Kidney (tissue), 14 donors: ENCODE data around the gene TTLL5. TPM values are rescaled to one million over a fixed set of nuclear protein-coding genes. Genes with fewer than 3 reads are reported as not detected.
"Not testable (repeated sequence)": the region's sequence is repeated elsewhere in the genome, so short reads cannot be mapped to it uniquely, and the experiment has no call there.

Source experiments
- DNase-seq, 5 donors: peaks; one replicate each; pipeline ENCODE4 v3.0.0-alpha.2; 2013 to 2020
- FAIRE-seq: peaks from 2 replicates; lab custom pipeline; 2012; peaks lifted over from hg19 to GRCh38; lab: Jason Lieb, UNC
- H3K27ac ChIP-seq, 2 donors: one replicate each; pipeline ENCODE4 v1.7.0; 2013; ENCODE audit warnings: low read depth in 2 of 2, low read length in 2 of 2, inconsistent platforms in 1 of 2
- H3K27me3 ChIP-seq: one replicate; pipeline ENCODE4 v1.7.1; 2013; ENCODE audit warnings: low read length, inconsistent platforms; ENCODE audit not compliant: control insufficient read depth, insufficient read depth
- H3K36me3 ChIP-seq, 3 donors: one replicate each; pipeline versions ENCODE4 v1.7.0 to v1.7.1; 2013; ENCODE audit warnings: low read length in 3 of 3, control low read depth in 1 of 3, inconsistent platforms in 1 of 3; ENCODE audit not compliant: insufficient read depth in 3 of 3, control insufficient read depth in 2 of 3
- H3K4me1 ChIP-seq, 3 donors: one replicate each; pipeline versions ENCODE4 v1.7.0 to v1.7.1; 2013; ENCODE audit warnings: low read length in 3 of 3, inconsistent platforms in 1 of 3, low read depth in 1 of 3; ENCODE audit not compliant: control insufficient read depth in 2 of 3, insufficient read depth in 2 of 3
- H3K4me3 ChIP-seq, 3 donors: one replicate each; pipeline versions ENCODE4 v1.7.0 to v1.8.1; 2013; ENCODE audit warnings: low read length in 3 of 3, control low read depth in 1 of 3, inconsistent platforms in 1 of 3
- H3K9ac ChIP-seq, 3 donors: one replicate each; pipeline versions ENCODE4 v1.7.0 to v1.7.1; 2013; ENCODE audit warnings: low read length in 3 of 3, control low read depth in 1 of 3, inconsistent platforms in 1 of 3
- H3K9me3 ChIP-seq, 3 donors: one replicate each; pipeline versions ENCODE4 v1.7.0 to v1.7.1; 2013; ENCODE audit warnings: low read length in 3 of 3, control low read depth in 1 of 3, inconsistent platforms in 1 of 3; ENCODE audit not compliant: control insufficient read depth in 2 of 3, insufficient read depth in 1 of 3
- intact Hi-C: fragments of 100-400 bp; cut with DNase I; formaldehyde crosslinking; loops from one replicate; pipeline ENCODE4 v1.11.1; 2022
- polyA plus RNA-seq: library from polyadenylated mRNA; stranded (reverse); fragments of 350-450 nt; fragmentation: Illumina TruSeq; extraction: RNeasy Lipid Tissue Mini Kit (QIAGEN cat#74804); gene quantifications from one replicate; pipeline ENCODE4 v1.2.3, GENCODE V29; 2014; ENCODE audit warnings: low read depth, low replicate concordance; ENCODE audit not compliant: insufficient read depth
- total RNA-seq: library from RNA; stranded (reverse); fragmentation: NEBNext Ultra II Directional; extraction: Animal tissue kit (Norgen Biotek cat#: 25700); gene quantifications from one replicate; pipeline ENCODE4 v1.2.1, GENCODE V29; 2021
- TF ChIP-seq, protein P1 (sequence below): IDR thresholded peaks from 3 replicates; pipeline ENCODE4 v1.5.1; 2012; ENCODE audit warnings: mild to moderate bottlenecking, moderate library complexity, borderline replicate concordance; ENCODE audit not compliant: insufficient read depth; ENCODE audit errors: extremely low read depth
- donor health status: control.
- donor health status: control.
- donor health status: control.
- donor health status: control.
- donor health status: control.
- donor health status: DM: yes; HTN: yes; CAD: no.
- donor health status: Normal renal cell carcinoma (clear cell type).

Gene TTLL5
- total and polyA plus RNA-seq, 2 donors from 2014 or later = 16.8 to 37.2 TPM

DNA sequence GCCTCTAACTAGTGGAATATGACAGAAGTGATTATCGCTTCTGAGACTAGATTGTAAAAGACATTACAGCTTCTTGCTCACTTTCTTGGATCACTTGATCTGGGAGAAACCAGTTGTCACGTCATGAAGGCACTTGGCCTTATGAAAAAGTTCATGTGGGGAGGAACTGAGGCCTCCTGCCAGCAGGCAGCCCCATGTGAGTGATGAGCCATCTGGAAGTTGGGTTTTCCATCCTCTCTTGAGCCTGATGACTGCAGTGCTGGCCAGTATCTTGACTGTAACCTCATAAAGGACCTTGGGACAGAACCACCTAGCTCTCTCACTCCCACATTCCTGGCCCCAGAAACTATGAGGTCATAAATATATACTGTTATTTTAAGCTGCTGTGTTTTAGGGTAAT is 28.0 kb downstream of the TTLL5 start:
- TF ChIP-seq, protein P1, sequence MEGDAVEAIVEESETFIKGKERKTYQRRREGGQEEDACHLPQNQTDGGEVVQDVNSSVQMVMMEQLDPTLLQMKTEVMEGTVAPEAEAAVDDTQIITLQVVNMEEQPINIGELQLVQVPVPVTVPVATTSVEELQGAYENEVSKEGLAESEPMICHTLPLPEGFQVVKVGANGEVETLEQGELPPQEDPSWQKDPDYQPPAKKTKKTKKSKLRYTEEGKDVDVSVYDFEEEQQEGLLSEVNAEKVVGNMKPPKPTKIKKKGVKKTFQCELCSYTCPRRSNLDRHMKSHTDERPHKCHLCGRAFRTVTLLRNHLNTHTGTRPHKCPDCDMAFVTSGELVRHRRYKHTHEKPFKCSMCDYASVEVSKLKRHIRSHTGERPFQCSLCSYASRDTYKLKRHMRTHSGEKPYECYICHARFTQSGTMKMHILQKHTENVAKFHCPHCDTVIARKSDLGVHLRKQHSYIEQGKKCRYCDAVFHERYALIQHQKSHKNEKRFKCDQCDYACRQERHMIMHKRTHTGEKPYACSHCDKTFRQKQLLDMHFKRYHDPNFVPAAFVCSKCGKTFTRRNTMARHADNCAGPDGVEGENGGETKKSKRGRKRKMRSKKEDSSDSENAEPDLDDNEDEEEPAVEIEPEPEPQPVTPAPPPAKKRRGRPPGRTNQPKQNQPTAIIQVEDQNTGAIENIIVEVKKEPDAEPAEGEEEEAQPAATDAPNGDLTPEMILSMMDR = no peak
- DNase-seq = peak in 1 of 5 donors; percentile 30
- H3K9me3 ChIP-seq = no peaks in the 10 kb centered on the region
- H3K9ac ChIP-seq = no peak overlapping the region
- H3K4me1 ChIP-seq = peaks cover 0 to 4% (median 0%) of the 10 kb centered on the region in 3 donors
- H3K36me3 ChIP-seq = peaks cover 4 to 22% (median 9%) of the 10 kb centered on the region in 3 donors
- no peak for FAIRE-seq
- no peak overlapping the region for H3K27ac ChIP-seq
- no peaks in the 10 kb centered on the region for H3K27me3 ChIP-seq
- intact Hi-C loops = no loop called here
- H3K4me3 ChIP-seq = no peak overlapping the region

DNA sequence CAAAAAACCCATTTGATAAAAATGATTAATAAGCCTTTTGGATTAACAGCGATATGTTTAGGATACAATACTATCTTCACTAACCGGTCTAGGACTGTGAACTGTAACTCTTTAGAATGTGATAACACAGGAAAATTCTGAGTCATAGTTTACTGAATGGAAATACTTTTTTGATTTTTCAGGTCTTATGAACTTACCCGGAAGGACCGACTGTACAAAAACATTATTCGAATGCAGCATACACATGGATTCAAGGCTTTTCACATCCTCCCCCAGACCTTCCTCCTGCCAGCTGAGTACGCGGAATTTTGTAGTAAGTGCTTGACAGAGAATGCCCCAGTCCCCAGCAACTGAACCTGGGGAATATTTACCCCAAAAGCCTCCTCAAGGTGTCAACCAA is 29.0 kb downstream of the TTLL5 start:
- Histone ChIP-seq H3K9me3 (no peaks in the 10 kb centered on the region), H3K4me3 (no peak overlapping the region), H3K9ac (no peak overlapping the region), H3K36me3 (peaks cover 4 to 19% (median 8%) of the 10 kb centered on the region in 3 donors), H3K27me3 (no peaks in the 10 kb centered on the region), H3K27ac (no peak overlapping the region), H3K4me1 (peaks cover 0 to 4% (median 0%) of the 10 kb centered on the region in 3 donors)
- TF ChIP-seq, protein P1 = no peak
- FAIRE-seq (no peak), DNase-seq (no peak)
- intact Hi-C loops = no loop called here

DNA sequence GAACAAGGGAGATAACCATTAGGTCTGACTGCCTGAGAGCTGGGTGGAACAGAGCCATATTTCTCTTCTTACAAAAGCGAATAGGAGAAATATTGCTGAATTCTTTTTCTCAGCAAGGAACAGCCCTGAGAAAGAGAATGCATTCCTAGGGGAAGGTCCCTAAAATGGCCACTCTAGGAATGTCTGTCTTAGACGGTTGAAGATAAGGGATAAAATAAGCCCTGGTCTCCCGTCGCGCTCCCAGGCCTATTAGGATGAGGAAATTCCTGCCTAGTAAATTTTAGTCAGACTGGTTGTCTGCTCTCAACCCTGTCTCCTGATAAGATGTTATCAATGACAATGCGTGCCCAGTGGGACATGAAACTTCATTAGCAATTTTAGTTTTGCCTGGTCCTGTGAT is 34.0 kb downstream of the TTLL5 start:
- H3K36me3 ChIP-seq = peaks cover 7 to 27% (median 13%) of the 10 kb centered on the region in 3 donors
- H3K9ac ChIP-seq, H3K4me3 ChIP-seq, H3K4me1 ChIP-seq, FAIRE-seq, H3K27me3 ChIP-seq, intact Hi-C loops, DNase-seq, H3K9me3 ChIP-seq, H3K27ac ChIP-seq: not testable (repeated sequence)

DNA sequence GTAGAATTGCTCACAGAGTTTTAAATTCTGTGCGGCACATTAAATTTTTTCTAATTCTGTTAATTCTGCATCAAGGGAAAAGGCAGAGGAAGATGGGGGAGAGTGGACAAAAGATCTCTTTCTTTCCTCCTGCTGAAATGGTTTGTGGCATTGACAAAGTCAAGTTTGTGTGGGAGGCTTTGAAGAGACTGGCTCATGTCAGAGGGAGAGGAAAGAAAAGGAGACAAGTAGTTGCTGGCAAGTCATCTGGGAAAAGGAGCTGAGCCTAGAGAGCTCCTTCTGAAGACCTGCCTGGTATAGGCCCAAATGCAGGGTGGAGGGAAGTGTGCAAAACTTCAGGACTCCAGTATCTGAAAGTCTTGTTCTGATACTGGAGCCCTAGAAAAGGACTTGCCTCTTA is 36.3 kb downstream of the TTLL5 start:
- Histone ChIP-seq H3K27me3 (no peaks in the 10 kb centered on the region), H3K27ac (no peak overlapping the region), H3K36me3 (peaks cover 4 to 12% (median 9%) of the 10 kb centered on the region in 3 donors), H3K4me3 (no peak overlapping the region), H3K9ac (no peak overlapping the region), H3K9me3 (no peaks in the 10 kb centered on the region), H3K4me1 (no peaks in the 10 kb centered on the region)
- DNase-seq (no peak), FAIRE-seq (no peak)
- TF ChIP-seq, protein P1 = no peak
- intact Hi-C loops = no loop called here
